Inflammatory macrophage treated with lipopolysaccharide for 4 hours (primary cell): Measurements from ENCODE around the gene TMEM272.
A peak's percentile ranks its signal among the peaks of the same experiment; 100 is the strongest.
"Not testable (repeated sequence)": the region's sequence is repeated elsewhere in the genome, so short reads cannot be mapped to it uniquely, and the experiment has no call there.

ENCODE experiments used
- DNase-seq: peaks from one replicate; pipeline ENCODE4 v3.0.0-alpha.2; 2020

The TMEM272 gene

GRCh38 chr13:51824712-51825111, 20.3 kb downstream of the TMEM272 start:
- not testable (repeated sequence) for DNase-seq

GRCh38 chr13:51823863-51824262, 21.1 kb downstream of the TMEM272 start:
- no peak for DNase-seq

GRCh38 chr13:51823359-51823758, 21.6 kb downstream of the TMEM272 start:
- DNase-seq = no peak

- DNase-seq = no peak
Observed at GRCh38 chr13:51822106-51822815, 22.7 kb downstream of the TMEM272 start.

GRCh38 chr13:51821606-51822005, 23.4 kb downstream of the TMEM272 start:
- DNase-seq = peak; percentile 51

- no peak for DNase-seq
Observed at GRCh38 chr13:51820016-51820597, 24.9 kb downstream of the TMEM272 start.

- no peak for DNase-seq
Observed at GRCh38 chr13:51819544-51819943, 25.4 kb downstream of the TMEM272 start.

- peak; percentile 93 for DNase-seq
Observed at GRCh38 chr13:51818781-51819511, 26.0 kb downstream of the TMEM272 start.

GRCh38 chr13:51818276-51818675, 26.7 kb downstream of the TMEM272 start:
- no peak for DNase-seq

GRCh38 chr13:51817717-51818116, 27.3 kb downstream of the TMEM272 start:
- DNase-seq = no peak

- DNase-seq = no peak
Observed at GRCh38 chr13:51816604-51817249, 28.2 kb downstream of the TMEM272 start.

GRCh38 chr13:51815848-51816247, 29.1 kb downstream of the TMEM272 start:
- DNase-seq = no peak

- peak; percentile 77 for DNase-seq
Observed at GRCh38 chr13:51814825-51815650, 29.9 kb downstream of the TMEM272 start.

- no peak for DNase-seq
Observed at GRCh38 chr13:51814071-51814470, 30.9 kb downstream of the TMEM272 start.

- DNase-seq = peak; percentile 39
Observed at GRCh38 chr13:51811920-51812451, 33.0 kb downstream of the TMEM272 start.

GRCh38 chr13:51811046-51811445, 33.9 kb downstream of the TMEM272 start:
- no peak for DNase-seq

GRCh38 chr13:51808811-51809210, 36.2 kb downstream of the TMEM272 start:
- no peak for DNase-seq

- no peak for DNase-seq
Observed at GRCh38 chr13:51807041-51807440, 37.9 kb downstream of the TMEM272 start.

GRCh38 chr13:51806566-51806965, 38.4 kb downstream of the TMEM272 start:
- DNase-seq = peak; percentile 49

GRCh38 chr13:51805925-51806324, 39.1 kb downstream of the TMEM272 start:
- DNase-seq = no peak

- DNase-seq = no peak
Observed at GRCh38 chr13:51805313-51805712, 39.7 kb downstream of the TMEM272 start.
